SU-DHL-6 (cell line): ENCODE results near the gene TSPAN18.

Experiments used
- H2AFZ ChIP-seq: fragments of 200-600 bp; sonication (generic); 2 replicates; pipeline ENCODE4 v1.6.1; 2014; ENCODE audit warnings: low read depth, mild to moderate bottlenecking, moderate library complexity, mixed read lengths, antibody characterized with exemption, low read length; ENCODE audit not compliant: severe bottlenecking
- H3F3A ChIP-seq: fragments of 200-600 bp; shearing (Covaris generic); 2 replicates; pipeline ENCODE4 v1.6.0; 2016; ENCODE audit warnings: antibody characterized with exemption, mild to moderate bottlenecking; ENCODE audit not compliant: insufficient read depth
- H3K27ac ChIP-seq: fragments of 200-600 bp; sonication (generic); 2 replicates; pipeline ENCODE4 v1.5.1; 2016; ENCODE audit warnings: low read depth, mild to moderate bottlenecking, low read length, moderate library complexity, mixed read lengths
- H3K27me3 ChIP-seq: fragments of 200-600 bp; sonication (generic), shearing (Covaris generic); 2 replicates; pipeline ENCODE4 v1.6.0; 2014; ENCODE audit warnings: mild to moderate bottlenecking, low read length
- H3K36me3 ChIP-seq: fragments of 200-600 bp; sonication (generic); 2 replicates; pipeline ENCODE4 v1.6.1; 2014; ENCODE audit warnings: mild to moderate bottlenecking, low read length, mixed read lengths
- H3K4me2 ChIP-seq: fragments of 300-600, 200-600 bp; shearing (Covaris generic), sonication (generic); 2 replicates; pipeline ENCODE4 v1.6.0; 2014; ENCODE audit warnings: low read length, low read depth, mild to moderate bottlenecking; ENCODE audit not compliant: poor library complexity, severe bottlenecking
- H3K4me3 ChIP-seq: fragments of 200-600 bp; sonication (generic); 2 replicates; pipeline ENCODE4 v1.5.1; 2014; ENCODE audit warnings: antibody characterized with exemption, low read length, mild to moderate bottlenecking, mixed read lengths; ENCODE audit not compliant: insufficient read depth, poor library complexity, severe bottlenecking
- H3K79me2 ChIP-seq: fragments of 200-600 bp; sonication (generic); 2 replicates; pipeline ENCODE4 v1.6.1; 2014; ENCODE audit warnings: mild to moderate bottlenecking, low read length, moderate library complexity; ENCODE audit not compliant: insufficient read depth
- H3K9ac ChIP-seq: fragments of 200-600 bp; sonication (generic); 2 replicates; pipeline ENCODE4 v1.7.0; 2014; ENCODE audit warnings: mild to moderate bottlenecking, low read length
- H3K9me2 ChIP-seq: fragments of 200-600 bp; sonication (generic); replicated peaks from 2 replicates; pipeline ENCODE4 v1.6.1; 2014; ENCODE audit warnings: low read length; ENCODE audit not compliant: insufficient read depth
- H3K9me3 ChIP-seq: fragments of 200-600 bp; sonication (generic); 2 replicates; pipeline ENCODE4 v1.6.1; 2014; ENCODE audit warnings: low read length, mixed read lengths; ENCODE audit not compliant: insufficient read depth
- H4K20me1 ChIP-seq: fragments of 200-600 bp; sonication (generic); 2 replicates; pipeline ENCODE4 v1.6.1; 2014; ENCODE audit warnings: low read depth, mild to moderate bottlenecking, antibody characterized with exemption, low read length, moderate library complexity, mixed read lengths
- EZH2phosphoT487 ChIP-seq: fragments of 200-600 bp; sonication (generic), shearing (Covaris generic); conservative IDR thresholded peaks from 2 replicates; pipeline ENCODE4 v1.6.1; 2018; ENCODE audit warnings: mild to moderate bottlenecking, antibody characterized with exemption, low read length, moderate library complexity, mixed read lengths
- TF ChIP-seq, protein P1 (sequence below): fragments of 200-600 bp; sonication (generic); IDR thresholded peaks from one replicate; pipeline ENCODE4 v1.5.1; 2017; ENCODE audit warnings: antibody characterized with exemption, mild to moderate bottlenecking, low read length, moderate library complexity; ENCODE audit not compliant: insufficient read depth, poor library complexity, severe bottlenecking

TSPAN18 gene

GRCh38 chr11:44910591-44910990 lies 183.8 kb downstream of the TSPAN18 start:
- H3F3A ChIP-seq = no peaks in the 10 kb centered on the region
- no peak overlapping the region for H3K4me3 ChIP-seq
- H3K9me2 ChIP-seq = no peaks in the 10 kb centered on the region
- H3K9me3 ChIP-seq = no peaks in the 10 kb centered on the region
- no peak overlapping the region for H3K4me2 ChIP-seq
- no peaks in the 10 kb centered on the region for H4K20me1 ChIP-seq
- no peaks in the 10 kb centered on the region for H3K36me3 ChIP-seq
- no peaks in the 10 kb centered on the region for H3K79me2 ChIP-seq
- no peak for TF ChIP-seq EZH2phosphoT487
- H3K27me3 ChIP-seq = no peaks in the 10 kb centered on the region
- H3K9ac ChIP-seq = no peak overlapping the region
- no peak overlapping the region for H2AFZ ChIP-seq
- H3K27ac ChIP-seq = no peak overlapping the region

GRCh38 chr11:44911029-44911814 lies 184.5 kb downstream of the TSPAN18 start:
- no peak overlapping the region for H2AFZ ChIP-seq
- H4K20me1 ChIP-seq = no peaks in the 10 kb centered on the region
- H3K9me3 ChIP-seq = no peaks in the 10 kb centered on the region
- no peaks in the 10 kb centered on the region for H3K9me2 ChIP-seq
- H3K4me3 ChIP-seq = no peak overlapping the region
- no peaks in the 10 kb centered on the region for H3K27me3 ChIP-seq
- no peak overlapping the region for H3K27ac ChIP-seq
- H3K79me2 ChIP-seq = no peaks in the 10 kb centered on the region
- no peak overlapping the region for H3K9ac ChIP-seq
- no peaks in the 10 kb centered on the region for H3F3A ChIP-seq
- H3K36me3 ChIP-seq = no peaks in the 10 kb centered on the region
- TF ChIP-seq, protein P1, sequence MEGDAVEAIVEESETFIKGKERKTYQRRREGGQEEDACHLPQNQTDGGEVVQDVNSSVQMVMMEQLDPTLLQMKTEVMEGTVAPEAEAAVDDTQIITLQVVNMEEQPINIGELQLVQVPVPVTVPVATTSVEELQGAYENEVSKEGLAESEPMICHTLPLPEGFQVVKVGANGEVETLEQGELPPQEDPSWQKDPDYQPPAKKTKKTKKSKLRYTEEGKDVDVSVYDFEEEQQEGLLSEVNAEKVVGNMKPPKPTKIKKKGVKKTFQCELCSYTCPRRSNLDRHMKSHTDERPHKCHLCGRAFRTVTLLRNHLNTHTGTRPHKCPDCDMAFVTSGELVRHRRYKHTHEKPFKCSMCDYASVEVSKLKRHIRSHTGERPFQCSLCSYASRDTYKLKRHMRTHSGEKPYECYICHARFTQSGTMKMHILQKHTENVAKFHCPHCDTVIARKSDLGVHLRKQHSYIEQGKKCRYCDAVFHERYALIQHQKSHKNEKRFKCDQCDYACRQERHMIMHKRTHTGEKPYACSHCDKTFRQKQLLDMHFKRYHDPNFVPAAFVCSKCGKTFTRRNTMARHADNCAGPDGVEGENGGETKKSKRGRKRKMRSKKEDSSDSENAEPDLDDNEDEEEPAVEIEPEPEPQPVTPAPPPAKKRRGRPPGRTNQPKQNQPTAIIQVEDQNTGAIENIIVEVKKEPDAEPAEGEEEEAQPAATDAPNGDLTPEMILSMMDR = peak; percentile 67
- no peak for TF ChIP-seq EZH2phosphoT487
- no peak overlapping the region for H3K4me2 ChIP-seq

DNA sequence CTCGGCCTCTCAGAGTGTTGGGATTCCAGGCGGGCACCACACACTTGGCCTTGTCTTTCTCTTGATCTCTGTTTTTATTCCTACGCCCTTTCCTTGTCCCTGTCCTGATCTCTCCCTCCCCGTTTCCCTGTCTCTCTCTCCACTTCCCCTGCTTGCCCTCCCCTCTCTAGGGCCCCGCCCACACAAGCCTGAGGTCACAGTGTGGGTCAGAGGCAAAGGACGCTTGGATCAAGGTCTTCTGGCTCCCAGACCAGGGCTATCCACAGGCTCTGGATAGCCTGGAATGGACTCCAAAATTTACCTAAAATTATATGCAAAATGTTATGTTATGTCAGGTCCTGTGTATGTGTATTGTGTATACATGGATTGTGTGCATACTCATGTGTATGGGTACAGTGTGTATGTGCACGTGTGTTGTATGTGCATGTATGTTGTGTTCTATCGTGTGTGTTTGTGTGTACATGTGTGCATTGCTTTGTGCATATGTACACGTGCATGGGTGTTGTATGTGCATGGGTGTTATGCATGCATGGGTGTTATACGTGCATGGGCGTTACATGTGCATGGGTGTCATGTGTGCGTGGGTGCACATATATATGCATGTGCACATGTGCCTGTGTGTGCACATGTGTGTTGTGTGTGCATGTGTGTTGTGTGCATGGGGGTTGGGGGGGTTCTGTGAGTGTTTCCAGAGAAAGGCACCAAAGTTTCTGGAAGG lies 185.7 kb downstream of the TSPAN18 start:
- H2AFZ ChIP-seq = no peak overlapping the region
- H3K27ac ChIP-seq = no peak overlapping the region
- H3K79me2 ChIP-seq = no peaks in the 10 kb centered on the region
- no peaks in the 10 kb centered on the region for H3F3A ChIP-seq
- no peak overlapping the region for H3K9ac ChIP-seq
- no peak overlapping the region for H3K4me2 ChIP-seq
- H4K20me1 ChIP-seq = no peaks in the 10 kb centered on the region
- no peak overlapping the region for H3K4me3 ChIP-seq
- no peak for TF ChIP-seq EZH2phosphoT487
- TF ChIP-seq, protein P1 = no peak
- no peaks in the 10 kb centered on the region for H3K9me3 ChIP-seq
- H3K9me2 ChIP-seq = no peaks in the 10 kb centered on the region
- H3K36me3 ChIP-seq = no peaks in the 10 kb centered on the region
- H3K27me3 ChIP-seq = no peaks in the 10 kb centered on the region

DNA sequence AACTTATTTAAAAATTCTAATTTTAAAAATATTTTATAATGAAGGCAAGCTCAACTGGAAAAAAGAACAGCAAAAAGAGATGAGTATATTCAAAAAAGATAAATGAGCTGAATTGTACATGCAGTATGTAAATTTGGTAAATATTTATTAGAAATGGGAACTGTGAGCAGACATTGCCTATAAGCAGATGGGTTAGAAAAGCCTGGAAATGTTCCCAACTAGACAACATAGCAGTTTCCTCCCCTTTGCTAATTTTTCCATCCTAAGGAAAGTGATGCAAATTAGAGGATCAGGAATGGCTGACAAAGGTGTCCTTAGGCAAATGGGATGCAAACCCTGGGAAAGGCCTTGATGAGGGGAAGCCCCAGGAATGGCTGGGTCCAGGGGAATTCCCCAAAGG lies 186.7 kb downstream of the TSPAN18 start:
- no peaks in the 10 kb centered on the region for H3K27me3 ChIP-seq
- H3K9me3 ChIP-seq = no peaks in the 10 kb centered on the region
- H4K20me1 ChIP-seq = no peaks in the 10 kb centered on the region
- H3K36me3 ChIP-seq = no peaks in the 10 kb centered on the region
- no peaks in the 10 kb centered on the region for H3K79me2 ChIP-seq
- no peaks in the 10 kb centered on the region for H3K9me2 ChIP-seq
- H3F3A ChIP-seq = no peaks in the 10 kb centered on the region
- H2AFZ ChIP-seq = no peak overlapping the region
- H3K9ac ChIP-seq = no peak overlapping the region
- no peak overlapping the region for H3K27ac ChIP-seq
- no peak overlapping the region for H3K4me2 ChIP-seq
- TF ChIP-seq EZH2phosphoT487 = no peak
- TF ChIP-seq, protein P1 = no peak
- no peak overlapping the region for H3K4me3 ChIP-seq
